Camera-type eye (tissue), 1 donor: ENCODE data around the gene CARD6. TPM values are rescaled to one million over a fixed set of nuclear protein-coding genes. Genes with fewer than 3 reads are reported as not detected.

Source experiments
- total RNA-seq: library from RNA; depleted of rRNA; stranded (reverse); fragments of >200 nt; gene quantifications from one replicate; pipeline ENCODE4 v1.2.3, GENCODE V29; 2014

Gene CARD6
- total RNA-seq: 2.3 TPM

GRCh38 chr5:40841068-40841805, at the start of gene CARD6:
CARD6 (plus strand) TSS chr5:40841367; CDS start chr5:40841383, 16 bp downstream.

GRCh38 chr5:40798012-40798800, 43.0 kb upstream of the CARD6 start, which contains the start of gene PRKAA1:
PRKAA1 (minus strand) TSS chr5:40798374; CDS start chr5:40798189, 185 bp downstream.

GRCh38 chr5:40834849-40835787, 6.0 kb upstream of the CARD6 start, which contains the start of gene RPL37:
RPL37 (minus strand) TSS chr5:40835222; CDS start chr5:40835185, 37 bp downstream.

GRCh38 chr5:40909264-40909663, 68.1 kb downstream of the CARD6 start, which contains the start of gene C7:
C7 (plus strand) TSS chr5:40909497; CDS start chr5:40909611, 114 bp downstream.

Other genes starting within 250 kb of the CARD6 start
- 8.5 TPM for gene PTGER4, start 161.5 kb upstream of the CARD6 start, total RNA-seq
- 63.1 TPM for gene TTC33, start 85.4 kb upstream of the CARD6 start, total RNA-seq
- gene PRKAA1, start 43.0 kb upstream of the CARD6 start, total RNA-seq: 100 TPM
- gene RPL37, start 6.1 kb upstream of the CARD6 start, total RNA-seq: 91.3 TPM
- gene C7, start 68.1 kb downstream of the CARD6 start, total RNA-seq: 7.5 TPM
- not detected for gene MROH2B, start 230.0 kb downstream of the CARD6 start, total RNA-seq